A673 (cell line): Measurements from ENCODE around the gene OR2T10. TPM values are rescaled to one million over a fixed set of nuclear protein-coding genes. Genes with fewer than 3 reads are reported as not detected.

Experiments used
- BruUV-seq: library from RNA; stranded (reverse); fragments of 400-500 nt; replicated peaks from 2 replicates; lab custom pipeline; 2021; lab: Mats Ljungman, UMichigan
- CTCF ChIA-PET: fragments of 300-600 bp; sonication (Branson Sonifier 250); formaldehyde crosslinking; loops from one replicate; lab custom pipeline; 2022; ENCODE audit warnings: antibody characterized with exemption; lab: Charles Lee
- POLR2A ChIA-PET: fragments of 300-600 bp; sonication (Branson Sonifier 250); formaldehyde crosslinking; loops from one replicate; lab custom pipeline; 2022; ENCODE audit warnings: antibody characterized with exemption; ENCODE audit not compliant: low non-redundant PET; lab: Charles Lee
- DNase-seq: peaks from one replicate; pipeline ENCODE4 v3.0.0-alpha.2; 2015; ENCODE audit warnings: low spot score
- H3K27ac ChIP-seq: fragments of 200-600 bp; sonication (generic); 2 replicates; pipeline ENCODE4 v1.5.1; 2016; ENCODE audit warnings: mixed run types, low read depth, mild to moderate bottlenecking, mixed read lengths, antibody characterized with exemption, low read length; ENCODE audit not compliant: poor library complexity, severe bottlenecking
- H3K27me3 ChIP-seq: fragments of 200-600 bp; sonication (generic); replicated peaks from 2 replicates; pipeline ENCODE4 v1.6.1; 2017; ENCODE audit warnings: mixed run types, low read depth, mild to moderate bottlenecking, mixed read lengths, antibody characterized with exemption, low read length; ENCODE audit not compliant: insufficient read depth, poor library complexity
- H3K36me3 ChIP-seq: fragments of 200-600 bp; sonication (generic); 2 replicates; pipeline ENCODE4 v1.6.1; 2016; ENCODE audit warnings: mixed run types, mild to moderate bottlenecking, mixed read lengths, antibody characterized with exemption, low read length; ENCODE audit not compliant: insufficient read depth, poor library complexity, severe bottlenecking
- H3K4me1 ChIP-seq: fragments of 200-600 bp; sonication (generic); 2 replicates; pipeline ENCODE4 v1.6.1; 2017; ENCODE audit warnings: mixed run types, mild to moderate bottlenecking, mixed read lengths, antibody characterized with exemption, low read length; ENCODE audit not compliant: insufficient read depth, poor library complexity, severe bottlenecking
- H3K4me3 ChIP-seq: fragments of 200-600 bp; sonication (generic); 2 replicates; pipeline ENCODE4 v1.5.1; 2016; ENCODE audit warnings: low read depth, mixed run types, mild to moderate bottlenecking, mixed read lengths, low read length; ENCODE audit not compliant: poor library complexity, severe bottlenecking
- H3K9me3 ChIP-seq: fragments of 200-600 bp; sonication (generic); 2 replicates; pipeline ENCODE4 v1.6.1; 2016; ENCODE audit warnings: mixed run types, low read depth, mild to moderate bottlenecking, mixed read lengths, antibody characterized with exemption, low read length; ENCODE audit not compliant: poor library complexity, severe bottlenecking
- CTCF ChIP-seq: fragments of 300-800, 200-600 bp; sonication (generic); conservative IDR thresholded peaks from 2 replicates; pipeline ENCODE4 v1.5.1; 2017; ENCODE audit warnings: low read depth, mild to moderate bottlenecking, antibody characterized with exemption, low read length, moderate library complexity, mixed read lengths
- EZH2 ChIP-seq: fragments of 200-600 bp; sonication (generic); IDR thresholded peaks from 2 replicates; pipeline ENCODE4 v1.6.1; 2017; ENCODE audit warnings: borderline replicate concordance, low read depth, mild to moderate bottlenecking, mixed read lengths, antibody characterized with exemption, low read length; ENCODE audit not compliant: poor library complexity, severe bottlenecking
- intact Hi-C: fragments of 100-400 bp; cut with micrococcal nuclease; formaldehyde crosslinking; loops from one replicate; pipeline ENCODE4 v1.10.0; 2022; ENCODE audit not compliant: unreplicated experiment
- total RNA-seq: library from RNA; stranded (reverse); gene quantifications from 2 replicates; pipeline ENCODE4 v1.2.3, GENCODE V29; 2021

Gene OR2T10
- total RNA-seq, 1 experiment from 2014 or later: not detected

DNA sequence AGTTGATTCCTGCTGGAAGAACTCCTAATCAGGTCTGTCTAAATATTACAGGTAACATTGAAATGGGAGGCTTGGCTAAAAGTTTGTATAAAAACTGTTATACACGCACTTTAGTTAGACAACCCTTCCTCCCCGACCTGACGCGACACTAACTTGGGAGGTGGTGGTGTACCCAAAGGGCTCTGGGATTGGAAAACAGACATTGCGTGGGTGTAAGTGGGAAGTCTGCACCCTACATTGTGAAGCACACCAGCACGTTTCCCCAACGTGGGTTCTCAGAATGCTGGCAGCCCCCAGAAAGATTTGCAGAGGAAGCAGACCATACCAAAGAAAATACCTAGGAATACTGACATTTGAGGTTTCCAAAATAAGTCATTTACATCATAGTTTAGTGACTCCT lies 20.6 kb upstream of the OR2T10 start:
- DNase-seq: no peak
- POLR2A ChIA-PET: no interaction called here
- no peak overlapping the region for H3K27ac ChIP-seq
- no peaks in the 10 kb centered on the region for H3K9me3 ChIP-seq
- intact Hi-C loops: loop anchor here (10.0 kb wide), 1 partner anchor 373 kb away; no protein-coding TSS in a partner anchor
- no peaks in the 10 kb centered on the region for H3K36me3 ChIP-seq
- BruUV-seq: no TSS peak
- no peaks in the 10 kb centered on the region for H3K27me3 ChIP-seq
- H3K4me3 ChIP-seq: no peak overlapping the region
- H3K4me1 ChIP-seq: peaks cover 18% of the 10 kb centered on the region
- TF ChIP-seq EZH2 (no peak), CTCF (no peak)
- CTCF ChIA-PET: interaction anchor here (0.6 kb wide), 1 partner anchor 213 kb away, joined by 3 read pairs; no protein-coding TSS in a partner anchor

- Histone ChIP-seq H3K4me3 (no peak overlapping the region), H3K4me1 (no peaks in the 10 kb centered on the region), H3K27ac (no peak overlapping the region), H3K9me3 (no peaks in the 10 kb centered on the region), H3K27me3 (no peaks in the 10 kb centered on the region), H3K36me3 (no peaks in the 10 kb centered on the region)
- no TSS peak for BruUV-seq
- DNase-seq: no peak
- TF ChIP-seq EZH2 (no peak), CTCF (no peak)
- POLR2A ChIA-PET: no interaction called here
- CTCF ChIA-PET: no interaction called here
- intact Hi-C loops: loop anchor here (10.0 kb wide), 1 partner anchor 369 kb away; no protein-coding TSS in a partner anchor
These were observed 16.2 kb upstream of the OR2T10 start for GRCh38 chr1:248613742-248614141.

DNA sequence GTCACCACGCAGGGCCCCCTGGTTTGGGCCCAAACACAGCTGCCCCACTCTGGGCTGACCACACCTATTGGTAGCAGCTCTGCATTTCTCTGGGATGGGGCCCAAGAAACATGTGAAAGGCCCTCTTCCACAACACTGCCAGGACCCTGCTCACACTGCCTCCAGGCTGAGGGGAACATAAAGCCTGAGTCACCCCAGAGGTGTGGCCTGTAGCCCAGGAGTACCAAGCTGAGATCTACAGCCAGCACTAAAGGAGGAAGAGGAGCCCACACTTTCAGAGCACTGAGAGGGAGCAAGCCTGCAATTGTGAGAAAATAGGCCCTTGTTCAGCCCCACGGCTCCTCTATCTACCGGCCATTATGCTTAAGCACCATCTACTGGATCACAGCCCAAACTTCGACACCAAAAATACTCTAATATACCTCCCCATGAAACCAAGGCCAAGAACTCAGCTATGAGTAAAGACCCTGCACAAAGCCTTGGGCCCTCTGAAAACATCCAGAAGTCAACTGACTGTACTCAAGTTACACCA lies 14.4 kb upstream of the OR2T10 start:
- DNase-seq: peak; percentile 50
- TF ChIP-seq CTCF (peak; percentile 46), EZH2 (no peak)
- intact Hi-C loops: loop anchor here (1.0 to 10.0 kb wide), 2 partner anchors 208 to 367 kb away; no protein-coding TSS in a partner anchor
- H3K4me1 ChIP-seq: no peaks in the 10 kb centered on the region
- no peaks in the 10 kb centered on the region for H3K27me3 ChIP-seq
- POLR2A ChIA-PET: no interaction called here
- CTCF ChIA-PET: interaction anchor here (1.0 to 1.2 kb wide), 2 partner anchors 207 to 368 kb away, joined by 3 read pairs; no protein-coding TSS in a partner anchor
- H3K27ac ChIP-seq: no peak overlapping the region
- no peaks in the 10 kb centered on the region for H3K9me3 ChIP-seq
- H3K4me3 ChIP-seq: no peak overlapping the region
- no peaks in the 10 kb centered on the region for H3K36me3 ChIP-seq
- no TSS peak for BruUV-seq
